Esophagus squamous epithelium (tissue), 4 donors: ENCODE measurements around the gene FAM53B.

Source experiments
- POLR2A ChIP-seq, 4 donors: fragments of 450-650 bp; IDR thresholded peaks; one replicate each; pipeline ENCODE4 v1.6.1; 2017; ENCODE audit warnings: antibody characterized with exemption in 4 of 4, mild to moderate bottlenecking in 4 of 4, moderate library complexity in 3 of 4
- TF ChIP-seq, protein P1 (sequence below), 6 experiments: fragments of 450-650 bp in 4 of 6; fragments of 200-600 bp in 2 of 6; sonication (generic) in 2 of 6; IDR thresholded peaks; one replicate each; pipeline ENCODE4 v1.5.1; 2016 to 2019; ENCODE audit warnings: antibody characterized with exemption in 6 of 6, mild to moderate bottlenecking in 4 of 6, moderate library complexity in 4 of 6

DNA sequence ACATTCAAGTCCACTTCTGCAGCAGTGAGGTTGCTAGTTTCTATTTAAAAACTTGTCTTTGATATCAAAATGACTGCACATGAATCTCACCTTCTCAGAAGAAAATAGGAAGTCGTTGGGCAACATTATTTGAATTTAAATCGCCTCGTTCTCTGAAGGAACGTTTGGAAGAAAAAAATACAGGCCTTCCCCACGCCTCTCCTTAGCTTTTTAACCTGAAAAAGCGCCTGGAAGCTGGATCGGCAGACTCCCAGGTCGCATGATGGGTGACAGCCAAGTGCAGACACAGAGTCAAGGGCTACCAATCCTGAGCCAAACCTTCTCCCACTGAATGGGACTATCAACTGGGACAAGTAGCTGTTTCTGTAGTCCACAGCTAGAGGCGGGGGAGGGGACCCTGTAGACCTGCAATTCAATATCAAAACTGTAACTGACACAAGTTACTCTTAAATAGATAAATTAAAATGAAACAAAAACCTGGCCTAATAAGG lies 2.2 kb downstream of the FAM53B start:
- TF ChIP-seq, protein P1, sequence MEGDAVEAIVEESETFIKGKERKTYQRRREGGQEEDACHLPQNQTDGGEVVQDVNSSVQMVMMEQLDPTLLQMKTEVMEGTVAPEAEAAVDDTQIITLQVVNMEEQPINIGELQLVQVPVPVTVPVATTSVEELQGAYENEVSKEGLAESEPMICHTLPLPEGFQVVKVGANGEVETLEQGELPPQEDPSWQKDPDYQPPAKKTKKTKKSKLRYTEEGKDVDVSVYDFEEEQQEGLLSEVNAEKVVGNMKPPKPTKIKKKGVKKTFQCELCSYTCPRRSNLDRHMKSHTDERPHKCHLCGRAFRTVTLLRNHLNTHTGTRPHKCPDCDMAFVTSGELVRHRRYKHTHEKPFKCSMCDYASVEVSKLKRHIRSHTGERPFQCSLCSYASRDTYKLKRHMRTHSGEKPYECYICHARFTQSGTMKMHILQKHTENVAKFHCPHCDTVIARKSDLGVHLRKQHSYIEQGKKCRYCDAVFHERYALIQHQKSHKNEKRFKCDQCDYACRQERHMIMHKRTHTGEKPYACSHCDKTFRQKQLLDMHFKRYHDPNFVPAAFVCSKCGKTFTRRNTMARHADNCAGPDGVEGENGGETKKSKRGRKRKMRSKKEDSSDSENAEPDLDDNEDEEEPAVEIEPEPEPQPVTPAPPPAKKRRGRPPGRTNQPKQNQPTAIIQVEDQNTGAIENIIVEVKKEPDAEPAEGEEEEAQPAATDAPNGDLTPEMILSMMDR (IDR thresholded peaks at IDR 0.05): no peak
- TF ChIP-seq POLR2A (IDR thresholded peaks at IDR 0.05): no peak
